Measurements from ENCODE around the gene BTBD8. TPM values are rescaled to one million over a fixed set of nuclear protein-coding genes. Genes with fewer than 3 reads are reported as not detected.

Gene BTBD8
- polyA plus RNA-seq, 10 donors, result 1.4 to 3.9 (median 2.2) TPM

DNA sequence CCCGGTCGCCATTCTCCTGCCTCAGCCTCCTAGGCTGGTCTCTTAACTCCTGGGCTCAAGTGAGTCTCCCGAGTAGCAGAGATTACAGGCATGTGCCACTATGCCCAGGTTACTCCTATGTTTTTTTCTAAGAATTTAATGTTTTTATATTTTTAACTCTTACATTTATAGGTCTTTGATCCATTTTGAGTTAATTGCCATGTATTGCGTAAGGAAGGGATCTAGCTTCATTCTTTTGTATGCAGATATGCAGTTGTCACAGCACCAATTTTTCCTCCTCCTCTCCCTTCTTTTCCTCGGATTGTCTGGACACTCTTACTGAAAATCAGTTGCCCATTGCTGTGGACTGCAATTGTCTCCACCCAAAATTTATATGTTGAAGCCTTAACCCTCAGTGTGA, 11.5 kb downstream of the BTBD8 start:
- no peak for DNase-seq

DNA sequence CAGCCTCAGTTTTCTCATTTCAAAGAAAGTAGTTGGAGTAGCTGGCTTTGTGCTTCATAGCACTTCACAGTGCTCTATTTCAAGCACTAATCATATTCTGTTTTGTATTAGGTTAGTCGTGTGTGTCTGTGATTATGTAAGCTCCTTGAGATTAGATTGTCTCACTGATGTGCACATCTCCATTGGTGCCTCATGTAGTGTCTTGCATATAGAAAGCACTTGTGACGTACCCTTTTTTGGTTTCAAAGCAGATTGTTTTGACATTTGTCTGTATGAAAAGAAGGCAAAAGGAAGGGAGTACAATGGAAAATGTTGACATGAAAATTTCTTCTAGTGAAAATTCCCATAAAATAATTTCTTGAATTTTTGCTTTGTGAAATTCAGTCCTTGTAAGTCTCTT, 13.9 kb downstream of the BTBD8 start:
- DNase-seq, result no peak

DNA sequence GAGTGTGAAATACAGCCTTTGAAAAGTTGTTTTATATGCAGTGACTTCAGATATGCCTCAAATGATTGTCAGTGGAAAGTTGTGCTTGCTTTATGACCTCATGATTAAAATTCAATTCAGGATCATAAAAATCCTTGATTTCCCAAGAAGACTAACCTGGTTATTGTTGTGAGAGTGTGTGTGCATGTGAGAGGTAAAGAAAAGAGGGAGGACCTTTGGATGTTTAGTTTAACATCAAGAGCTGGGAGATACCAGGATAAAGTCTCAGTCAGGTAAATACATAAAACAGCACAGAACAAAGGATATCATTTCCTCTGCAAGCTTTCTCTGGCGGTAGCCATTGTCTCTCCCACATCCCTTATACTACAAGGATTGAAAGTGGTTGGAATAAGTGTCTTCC, 14.4 kb downstream of the BTBD8 start:
- no peak for DNase-seq

DNA sequence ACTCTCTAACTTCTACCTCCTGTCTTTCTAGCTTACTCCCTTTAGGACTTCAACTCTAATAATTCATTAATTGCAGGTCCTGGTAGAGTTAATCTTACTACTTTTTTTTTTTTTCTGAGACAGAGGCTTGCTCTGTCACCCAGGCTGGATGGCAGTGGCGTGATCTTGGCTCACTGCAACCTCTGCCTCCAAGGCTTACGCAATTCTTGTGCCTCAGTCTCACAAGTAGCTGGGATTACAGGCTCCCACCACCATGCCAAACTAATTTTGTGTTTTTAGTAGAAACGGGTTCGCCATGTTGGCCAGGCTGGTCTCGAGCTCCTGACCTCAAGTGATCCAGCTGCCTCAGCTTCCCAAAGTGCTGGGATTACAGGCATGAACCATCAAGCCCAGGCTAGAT, 15.7 kb downstream of the BTBD8 start:
- no peak for DNase-seq

DNA sequence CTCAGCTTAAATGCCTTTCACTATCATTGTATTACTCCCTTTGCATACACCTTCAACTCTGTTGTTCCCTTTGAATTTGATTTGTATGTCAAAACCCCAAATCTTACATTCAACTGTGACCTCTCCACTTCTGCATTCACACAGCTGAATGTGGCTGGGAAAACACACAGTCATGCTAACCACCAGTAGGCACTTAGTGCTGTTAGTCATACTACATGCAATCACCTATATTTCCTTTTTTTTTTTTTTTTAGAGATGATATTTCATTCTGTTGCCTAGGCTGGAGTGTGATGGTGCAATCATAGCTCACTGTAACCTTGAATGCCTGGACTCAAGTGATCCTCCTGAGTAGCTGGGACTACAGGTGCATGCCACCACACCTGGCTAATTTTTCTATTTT, 16.2 kb downstream of the BTBD8 start:
- no peak for DNase-seq

DNA sequence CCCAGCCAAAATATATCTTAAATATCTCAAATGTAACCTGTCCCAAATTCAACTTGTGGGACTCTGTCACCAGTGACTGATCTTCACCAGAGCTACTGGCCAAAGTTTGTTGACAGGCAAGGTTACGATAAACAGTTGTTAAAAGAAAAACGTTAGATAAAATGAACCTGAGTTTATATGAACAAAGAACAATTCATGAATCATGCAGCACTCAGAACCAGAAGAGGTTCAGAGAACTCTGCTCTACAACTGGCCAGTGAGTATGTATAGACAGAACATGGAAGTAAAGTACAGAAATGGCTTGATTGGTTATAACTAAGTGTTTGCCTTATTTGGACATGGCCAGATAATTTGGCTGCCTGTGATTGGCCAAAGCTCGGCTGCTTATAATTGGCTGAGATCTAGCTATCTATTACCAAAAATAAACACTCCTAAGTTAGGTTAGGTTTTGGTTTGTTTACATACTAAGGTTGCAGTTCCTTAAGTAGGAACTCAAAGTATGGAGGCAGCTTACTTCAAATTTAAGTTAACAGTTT, 25.5 kb downstream of the BTBD8 start:
- DNase-seq, result no peak

DNA sequence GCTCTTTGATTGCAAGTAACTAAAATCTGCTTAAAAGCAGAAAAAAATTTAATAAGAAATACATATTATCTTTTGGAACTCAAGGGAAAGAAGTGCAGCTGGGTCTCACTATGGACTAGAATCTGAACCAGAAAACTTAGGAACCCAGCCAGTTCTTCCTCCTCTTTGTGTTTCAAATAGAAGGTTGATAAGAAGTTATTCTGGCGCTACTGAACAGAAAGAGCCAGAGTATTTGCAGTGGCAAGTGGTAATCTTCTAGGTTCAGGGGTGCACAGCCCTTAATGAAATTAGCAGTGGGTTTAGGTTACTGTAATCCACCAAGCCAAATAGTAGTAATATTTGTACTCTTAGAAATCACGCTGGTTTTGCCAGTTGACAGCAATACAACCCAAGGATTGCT, 28.5 kb downstream of the BTBD8 start:
- DNase-seq, result no peak

DNA sequence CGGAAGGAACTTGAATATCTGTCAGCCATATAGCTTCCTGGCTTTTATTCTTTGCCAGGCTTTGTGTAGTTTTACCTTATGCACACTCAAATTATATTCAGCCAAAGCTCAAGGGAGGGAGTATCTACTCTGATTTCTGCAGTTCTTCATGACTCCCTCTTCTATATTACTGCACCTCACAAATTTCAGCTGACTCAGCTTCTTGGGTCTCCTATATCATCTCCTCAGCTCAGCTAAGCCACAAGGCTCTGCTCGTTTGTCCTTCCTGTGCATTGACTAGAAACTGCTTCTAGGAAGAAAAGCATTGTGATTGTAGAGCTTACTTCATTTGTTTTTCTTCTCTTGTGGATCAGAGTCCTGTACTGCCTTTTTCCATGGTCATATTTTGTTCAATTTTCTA, 37.4 kb downstream of the BTBD8 start:
- no peak for DNase-seq

DNA sequence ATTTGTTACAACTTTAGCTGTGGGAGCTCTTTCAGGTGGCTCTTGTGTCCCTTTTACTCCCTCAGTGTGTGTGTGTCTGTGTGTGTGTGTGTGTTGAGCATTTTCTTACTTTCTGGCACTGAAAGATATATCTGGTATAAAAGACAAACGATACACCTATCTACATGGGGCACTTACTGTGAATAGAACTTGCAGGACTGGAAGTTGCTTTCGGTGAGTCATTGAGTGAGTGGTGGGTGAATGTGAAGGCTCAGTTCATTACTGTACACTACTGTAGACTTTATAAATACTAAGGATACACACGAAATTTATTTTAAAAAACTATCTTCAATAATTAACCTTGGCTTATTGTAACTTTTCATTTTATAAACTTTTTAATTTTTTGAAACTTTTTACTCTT, 38.7 kb downstream of the BTBD8 start:
- no peak for DNase-seq

DNA sequence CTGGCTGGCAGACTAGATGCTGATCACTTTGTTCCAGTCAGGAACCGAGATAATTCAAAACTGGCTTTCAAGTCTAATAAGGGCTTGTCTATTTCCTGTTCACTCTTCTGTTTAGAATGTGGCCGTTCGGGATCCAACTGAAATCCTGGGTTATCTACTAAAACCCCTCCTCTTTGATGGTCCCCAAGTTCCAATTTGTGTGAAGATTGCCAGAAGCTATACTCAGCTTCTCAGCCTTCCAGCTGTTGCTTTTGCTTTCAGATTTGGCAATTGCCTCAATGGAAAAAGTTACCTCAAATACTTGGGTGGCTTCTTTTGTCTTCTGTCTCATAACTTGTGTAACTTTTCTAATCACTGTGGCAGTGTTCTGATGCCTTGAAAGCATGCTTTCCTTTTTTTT, 43.7 kb downstream of the BTBD8 start:
- DNase-seq, result peak; percentile 18 to 58 (median 42)

DNA sequence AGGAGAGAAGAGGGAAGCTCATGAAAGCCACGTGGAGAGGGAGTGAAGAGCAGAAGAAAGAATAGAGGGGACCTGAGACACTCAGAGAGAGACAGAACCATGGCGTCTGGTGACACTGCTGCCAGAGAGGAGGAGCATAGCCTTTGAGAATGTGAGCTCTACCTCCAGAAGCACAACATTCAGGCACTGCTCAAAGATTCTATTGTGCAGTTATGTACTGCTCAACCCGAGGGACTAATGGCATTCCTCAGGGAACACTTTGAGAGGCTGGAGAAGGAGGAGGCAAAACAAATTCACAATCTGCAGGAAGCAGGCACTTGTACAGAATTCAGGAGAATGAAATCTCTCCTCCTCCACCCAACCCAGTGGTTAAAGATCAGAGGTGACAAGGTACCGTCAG, 45.1 kb downstream of the BTBD8 start:
- DNase-seq, result no peak

DNA sequence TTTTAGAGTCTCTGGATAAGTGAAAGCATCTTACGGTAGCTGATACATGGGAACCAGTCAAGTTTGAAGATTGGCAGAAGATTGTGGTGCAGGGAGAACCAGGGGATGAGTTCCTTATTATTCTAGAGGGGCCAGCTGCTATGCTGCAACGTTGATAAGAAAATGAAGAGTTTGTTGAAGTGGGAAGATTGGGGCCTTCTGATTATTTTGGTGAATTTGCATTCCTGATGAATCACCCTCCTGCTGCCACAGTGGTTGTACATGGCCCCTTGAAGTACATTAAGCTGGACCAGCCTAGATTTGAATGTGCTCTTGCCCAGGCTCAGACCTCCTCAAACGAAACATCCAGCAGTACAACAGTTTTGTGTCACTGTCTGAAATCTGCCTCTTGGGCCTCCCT, 45.9 kb downstream of the BTBD8 start:
- DNase-seq, result no peak

DNA sequence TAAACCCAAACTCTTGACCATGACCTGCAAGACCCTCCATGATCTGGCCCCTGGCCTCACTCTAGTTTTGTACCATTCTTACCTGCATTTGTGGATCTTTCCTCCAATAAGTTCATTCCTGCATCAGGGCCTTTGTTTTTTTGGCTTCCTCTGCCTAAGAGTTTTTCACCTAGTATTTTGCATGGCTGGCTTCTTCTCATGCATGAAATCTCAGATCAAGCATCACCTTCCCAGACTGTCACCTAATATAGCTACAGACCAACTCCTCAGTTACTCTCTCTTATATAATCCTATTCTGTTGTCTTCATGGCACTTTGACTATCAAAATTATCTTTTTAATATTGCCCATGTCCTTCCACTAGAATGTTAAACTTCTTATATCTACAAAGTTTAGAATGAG, 54.2 kb downstream of the BTBD8 start:
- no peak for DNase-seq

DNA sequence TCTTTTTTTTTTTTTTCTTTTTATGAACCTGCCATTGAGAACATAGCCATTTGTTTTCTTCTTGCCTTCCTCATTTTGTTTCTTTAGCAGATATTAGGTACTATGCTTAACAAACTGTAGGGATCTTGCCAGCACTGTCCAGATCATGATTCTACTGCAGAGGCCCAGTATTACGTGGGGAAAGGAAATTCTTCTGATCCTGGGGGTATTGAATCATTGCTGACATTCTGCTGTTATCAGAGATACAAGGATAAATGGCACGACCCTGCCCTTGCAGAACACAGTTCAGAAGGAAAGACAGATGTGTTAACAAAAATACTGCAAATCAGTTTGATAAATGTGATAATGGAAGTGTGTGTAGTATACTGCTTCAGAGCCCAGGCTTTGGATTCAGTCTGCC, 56.2 kb downstream of the BTBD8 start:
- no peak for DNase-seq

DNA sequence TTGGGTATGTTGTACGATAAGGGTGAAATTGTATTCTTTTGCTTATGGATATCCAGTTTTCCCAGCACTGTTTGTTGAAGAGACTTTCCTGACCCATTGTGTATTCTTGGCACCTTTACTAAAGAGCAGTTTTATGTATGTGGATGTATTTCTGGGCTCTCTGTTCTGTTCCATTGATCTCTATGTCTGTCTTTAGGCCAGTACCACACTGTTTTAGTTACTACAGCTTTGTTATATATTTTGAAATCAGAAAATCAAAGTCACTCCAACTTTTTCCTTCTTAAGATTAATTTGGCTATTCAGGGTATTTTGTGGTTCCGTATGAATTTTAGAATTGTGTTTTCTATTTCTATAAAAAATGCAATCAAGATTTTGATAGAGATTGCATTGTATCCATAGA, 74.8 kb downstream of the BTBD8 start:
- no peak for DNase-seq

DNA sequence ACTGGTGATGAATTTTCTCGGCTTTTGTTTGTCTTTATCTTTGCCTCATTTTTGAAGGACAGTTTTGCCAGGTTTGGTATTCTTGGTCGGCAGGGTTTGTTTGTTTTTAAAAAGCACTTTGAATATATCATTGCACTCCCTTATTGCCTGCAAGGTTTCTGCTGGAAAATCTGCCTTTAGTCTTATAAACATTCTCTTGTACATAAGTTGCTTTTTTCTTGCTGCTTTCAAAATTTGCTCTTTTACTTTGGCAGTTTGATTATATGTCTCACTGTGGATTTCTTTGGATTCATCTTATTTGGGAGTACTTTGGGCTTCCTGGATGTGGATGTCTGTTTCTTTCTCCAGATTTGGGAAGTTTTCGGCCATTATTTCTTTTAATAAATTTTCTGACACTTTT, 79.4 kb downstream of the BTBD8 start:
- DNase-seq, result no peak

DNA sequence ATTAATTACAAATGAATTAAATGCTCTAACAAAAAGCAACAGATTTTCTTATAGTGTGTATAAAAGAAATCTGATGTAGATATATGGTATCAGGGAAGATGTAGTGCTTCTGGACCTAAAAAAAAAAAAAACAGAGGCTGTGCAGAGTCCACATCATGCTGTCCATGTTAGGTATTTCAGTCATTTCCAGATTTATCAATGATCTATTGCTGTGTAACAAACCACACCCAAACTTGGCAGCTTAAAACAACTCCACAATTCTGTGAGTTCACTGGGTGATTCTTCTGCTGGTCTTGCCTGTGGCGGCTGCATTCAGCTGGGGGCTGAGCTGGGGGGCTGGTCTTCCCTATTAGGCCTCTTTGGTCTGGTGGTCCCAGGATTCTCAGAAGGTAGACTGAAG, 85.2 kb downstream of the BTBD8 start:
- no peak for DNase-seq

DNA sequence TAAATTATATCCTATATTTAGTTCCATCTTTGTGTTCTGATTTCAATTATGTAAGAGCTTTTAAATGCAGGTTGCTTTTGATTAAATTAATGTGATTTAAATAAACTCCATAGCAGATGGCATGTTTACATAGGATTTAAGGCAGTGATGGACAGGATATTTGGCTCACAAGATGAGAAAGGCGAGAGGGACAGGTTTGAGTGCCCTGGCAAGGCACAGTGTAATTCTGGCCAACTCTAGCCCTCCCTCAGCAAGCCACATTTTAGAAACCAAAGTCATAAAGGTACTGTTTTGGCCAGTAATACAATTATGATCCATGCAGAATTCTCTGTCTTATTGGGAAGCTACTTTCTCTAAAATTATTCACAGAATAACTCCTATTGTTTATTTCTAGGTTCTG, 87.0 kb downstream of the BTBD8 start:
- no peak for DNase-seq

DNA sequence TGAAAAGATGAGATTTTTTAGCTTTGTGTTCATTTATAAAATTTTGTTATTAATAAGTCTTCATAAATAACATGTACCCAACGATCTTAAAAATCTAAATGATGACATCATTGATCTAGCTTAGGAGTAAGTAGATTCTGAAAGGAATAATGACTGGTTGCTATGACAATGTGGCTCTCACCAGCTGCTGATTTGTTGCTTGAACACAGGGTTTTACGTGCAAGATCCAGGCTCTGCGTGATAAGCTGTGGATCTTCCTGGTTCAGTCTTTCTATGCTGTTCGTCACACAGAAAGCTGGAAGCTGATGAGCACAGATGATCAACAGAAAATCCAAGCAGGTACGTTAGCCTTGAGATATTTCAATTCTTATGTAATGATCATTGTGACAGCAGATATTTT, 88.5 kb downstream of the BTBD8 start:
- no peak for DNase-seq

DNA sequence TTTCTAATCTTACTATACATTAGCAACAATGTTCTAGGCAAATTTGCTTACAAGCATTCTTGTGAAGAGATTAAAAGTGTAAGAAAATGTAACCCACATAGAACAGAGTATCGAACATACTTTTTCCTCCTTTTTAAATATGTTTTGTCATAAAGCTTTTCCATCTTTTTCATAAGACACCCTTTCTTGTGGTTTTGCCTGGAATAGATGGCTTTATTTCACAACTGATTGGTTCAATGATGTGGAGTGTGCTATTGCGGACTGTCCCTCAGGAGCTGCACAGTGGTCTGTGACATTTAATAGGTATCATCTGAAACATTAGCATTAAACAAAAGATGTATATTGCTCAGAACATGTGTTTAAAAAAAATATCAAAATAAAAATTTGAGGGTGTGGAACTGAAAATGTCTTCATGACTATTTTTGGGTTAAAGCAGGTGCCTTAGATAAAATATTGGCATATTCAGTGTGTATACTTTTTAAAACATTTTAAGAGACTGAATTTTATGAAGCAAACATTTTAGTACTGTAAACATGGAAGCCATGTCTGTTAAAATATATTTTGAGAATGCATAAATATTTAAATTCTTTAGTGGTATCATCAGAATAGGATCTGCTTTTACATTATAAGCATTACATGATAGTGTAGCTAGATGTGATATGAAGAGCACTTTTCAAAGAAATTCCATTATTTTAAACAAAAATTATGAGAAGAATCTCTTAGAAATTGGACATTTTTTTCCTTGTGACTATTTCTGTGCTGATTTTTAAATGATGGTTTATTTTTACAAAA, 89.3 kb downstream of the BTBD8 start:
- no peak for DNase-seq

DNA sequence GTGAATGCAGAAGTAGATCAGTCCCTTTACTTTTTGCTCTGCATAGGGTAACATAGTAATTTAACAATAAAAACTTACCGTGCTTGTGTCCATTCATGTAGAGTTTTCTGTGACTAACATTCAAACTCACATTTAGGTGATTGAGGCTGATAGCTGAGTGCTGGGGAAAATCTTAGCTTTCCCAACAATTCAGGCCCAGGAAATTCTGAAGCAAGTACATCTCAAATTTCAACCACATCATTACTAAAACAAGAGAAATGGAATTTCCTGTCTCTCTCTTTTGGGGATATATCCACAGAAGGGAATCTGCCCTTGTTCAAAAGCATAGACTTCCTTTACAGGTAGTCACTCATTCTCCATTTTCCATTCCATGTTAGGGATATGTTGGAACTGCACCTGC, 104.5 kb downstream of the BTBD8 start:
- peak in 1 of 3 donors; percentile 37 for DNase-seq

DNA sequence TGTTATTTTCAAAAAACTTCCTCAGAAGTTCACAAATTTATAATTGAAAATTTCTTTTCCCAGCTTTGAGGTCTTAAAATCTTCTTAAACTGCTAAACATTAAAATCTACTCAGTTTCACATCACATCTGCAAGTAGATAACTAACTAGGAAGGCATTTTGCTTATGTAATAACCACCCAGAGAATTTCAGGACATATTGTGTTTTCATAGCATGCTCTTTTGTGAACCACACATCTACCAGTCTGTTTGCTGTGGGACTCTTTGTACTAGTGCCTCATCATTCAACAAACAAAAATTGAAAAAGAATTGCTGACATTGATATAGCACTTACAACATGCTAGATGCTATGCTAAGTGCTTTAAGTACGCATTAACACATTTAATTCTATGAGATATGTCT, 105.9 kb downstream of the BTBD8 start:
- no peak for DNase-seq

DNA sequence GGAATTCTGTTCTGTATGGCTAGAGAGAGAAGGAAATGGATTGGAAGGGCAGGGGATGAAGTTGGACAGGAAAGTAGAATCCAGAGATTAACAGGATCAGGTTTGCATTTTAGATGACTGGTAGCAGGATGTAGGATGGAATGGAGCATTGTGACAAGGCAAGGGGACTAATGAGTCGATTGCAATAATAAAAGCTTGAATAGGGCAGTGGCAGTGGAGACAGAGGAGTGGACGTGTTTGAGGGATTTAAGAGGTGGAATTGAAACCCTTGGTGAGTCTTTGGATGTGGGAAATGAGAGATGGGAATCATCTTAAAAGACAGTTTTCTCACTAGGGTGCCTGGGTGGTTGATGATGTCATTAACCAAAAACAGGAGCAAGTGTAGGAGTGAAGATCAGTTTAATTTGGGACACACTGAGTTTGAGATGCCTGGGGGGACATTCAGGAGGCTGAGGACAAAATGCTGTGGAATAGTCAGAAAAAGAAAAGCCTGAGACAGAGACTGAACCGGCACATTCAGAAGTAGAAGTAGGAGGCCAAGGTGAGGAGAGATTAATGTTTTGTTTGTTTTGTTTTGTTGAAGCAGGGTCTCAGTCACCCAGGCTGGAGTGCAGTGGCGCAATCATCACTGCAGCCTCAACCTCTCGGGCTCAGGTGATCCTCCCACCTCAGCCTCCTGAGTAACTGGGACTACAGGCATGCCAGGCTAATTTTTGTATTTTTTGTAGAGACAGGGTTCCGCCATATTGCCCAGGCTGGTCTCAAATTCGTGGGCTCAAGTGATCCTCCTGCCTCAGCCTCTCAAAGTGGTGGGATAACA, 108.5 kb downstream of the BTBD8 start:
- DNase-seq, result no peak

Data from muscle of back (tissue), 11 donors.